ENCODE results near the gene KLK3. TPM values are rescaled to one million over a fixed set of nuclear protein-coding genes. Genes with fewer than 3 reads are reported as not detected.

The KLK3 gene
- total and polyA plus RNA-seq, 8 donors, result 46.9 to 134 TPM; not detected in 6

- no peaks in the 10 kb centered on the region for H3K36me3 ChIP-seq
- H3K4me1 ChIP-seq, result no peaks in the 10 kb centered on the region
- peaks cover 0 to 72% (median 4%) of the 10 kb centered on the region in 3 donors for H3K27me3 ChIP-seq
- H3K27ac ChIP-seq, result no peak overlapping the region
- WGBS, 5 donors, result 57 to 66% (median 63%) methylated on average over 3 to 4 of the region's 4 CpGs
- intact Hi-C loops (cut with DNase I; ENCODE audit: low total_unique reads), result no loop called here
- no peak overlapping the region for H3K4me3 ChIP-seq
- no peaks in the 10 kb centered on the region for H3K9me3 ChIP-seq
- TF ChIP-seq POLR2AphosphoS5 (IDR thresholded peaks at IDR 0.05) (no peak), EP300 (IDR thresholded peaks at IDR 0.05) (no peak), POLR2A (IDR thresholded peaks at IDR 0.05) (no peak), CTCF (IDR thresholded peaks at IDR 0.05) (no peak)
- DNase-seq, result no peak
Measured at GRCh38 chr19:50902640-50903039, 47.9 kb downstream of the KLK3 start.

GRCh38 chr19:50906217-50906616 lies 51.5 kb downstream of the KLK3 start:
- H3K36me3 ChIP-seq, result no peaks in the 10 kb centered on the region
- intact Hi-C loops (cut with DNase I; ENCODE audit: low total_unique reads), result no loop called here
- no peak overlapping the region for H3K4me3 ChIP-seq
- TF ChIP-seq CTCF (IDR thresholded peaks at IDR 0.05) (peak in 4 of 7 experiments; percentile 14 to 29 (median 20)), POLR2AphosphoS5 (IDR thresholded peaks at IDR 0.05) (no peak), POLR2A (IDR thresholded peaks at IDR 0.05) (no peak), EP300 (IDR thresholded peaks at IDR 0.05) (no peak)
- peaks cover 12 to 85% (median 35%) of the 10 kb centered on the region in 3 donors for H3K27me3 ChIP-seq
- no peak overlapping the region for H3K27ac ChIP-seq
- WGBS, 5 donors, result 13 to 16% (median 14%) methylated on average over 5 of the region's 5 CpGs
- peaks cover 0 to 11% (median 8%) of the 10 kb centered on the region in 4 donors for H3K4me1 ChIP-seq
- peak; percentile 30 to 51 for DNase-seq
- no peaks in the 10 kb centered on the region for H3K9me3 ChIP-seq

- no peaks in the 10 kb centered on the region for H3K9me3 ChIP-seq
- peaks cover 0 to 11% (median 8%) of the 10 kb centered on the region in 4 donors for H3K4me1 ChIP-seq
- H3K27ac ChIP-seq, result no peak overlapping the region
- TF ChIP-seq POLR2AphosphoS5 (IDR thresholded peaks at IDR 0.05), result no peak
- 55 to 72% (median 60%) methylated on average over 25 of the region's 25 CpGs for WGBS, 5 donors
- peaks cover 12 to 99% (median 50%) of the 10 kb centered on the region in 3 donors for H3K27me3 ChIP-seq
- no peaks in the 10 kb centered on the region for H3K36me3 ChIP-seq
- H3K4me3 ChIP-seq, result no peak overlapping the region
- intact Hi-C loops (cut with DNase I; ENCODE audit: low total_unique reads), result no loop called here
- no peak for DNase-seq
Measured at GRCh38 chr19:50908336-50908735, 53.6 kb downstream of the KLK3 start.

GRCh38 chr19:50909240-50910070 lies 54.7 kb downstream of the KLK3 start:
- Histone ChIP-seq H3K27me3 (peaks cover 12 to 91% (median 50%) of the 10 kb centered on the region in 3 donors), H3K27ac (no peak overlapping the region), H3K36me3 (no peaks in the 10 kb centered on the region), H3K4me1 (peaks cover 0 to 11% (median 8%) of the 10 kb centered on the region in 4 donors), H3K9me3 (no peaks in the 10 kb centered on the region), H3K4me3 (peak overlapping the region in 1 of 4 donors; percentile 6)
- intact Hi-C loops (cut with DNase I; ENCODE audit: low total_unique reads), result no loop called here
- DNase-seq, result peak; percentile 29 to 41
- WGBS, 5 donors, result 4 to 6% (median 6%) methylated on average over 34 to 36 of the region's 36 CpGs
- TF ChIP-seq EP300 (IDR thresholded peaks at IDR 0.05) (no peak), POLR2AphosphoS5 (IDR thresholded peaks at IDR 0.05) (no peak), POLR2A (IDR thresholded peaks at IDR 0.05) (no peak), CTCF (IDR thresholded peaks at IDR 0.05) (no peak)

Other genes with a start within 250 kb of the KLK3 start
- gene SYT3, start 215.0 kb upstream of the KLK3 start, total RNA-seq, result 1 to 10 TPM in 1 of 5 donors, under 1 TPM in 1, not detected in 3; 0.14 to 1.3 TPM
- gene SYT3, start 215.0 kb upstream of the KLK3 start, polyA plus RNA-seq, result under 1 TPM in 1 of 3 donors, not detected in 2; 0.13 TPM
- not detected for gene C19orf81, start 205.5 kb upstream of the KLK3 start, total RNA-seq
- 1 to 10 TPM in 1 of 3 donors, not detected in 2; 2.3 TPM for gene C19orf81, start 205.5 kb upstream of the KLK3 start, polyA plus RNA-seq
- gene SHANK1, start 135.1 kb upstream of the KLK3 start, total RNA-seq, result 1 to 10 TPM in 1 of 5 donors, not detected in 4; 1.5 TPM
- gene SHANK1, start 135.1 kb upstream of the KLK3 start, polyA plus RNA-seq, result 1 to 10 TPM in 1 of 3 donors, under 1 TPM in 2; 0.15 to 1.2 (median 0.15) TPM
- 10 to 100 TPM in 2 of 5 donors, 1 to 10 TPM in 1, under 1 TPM in 1, not detected in 1; 0.89 to 33.9 (median 12.2) TPM for gene CLEC11A, start 131.6 kb upstream of the KLK3 start, total RNA-seq
- gene CLEC11A, start 131.6 kb upstream of the KLK3 start, polyA plus RNA-seq, result 1 to 10 TPM; 4.3 to 7.0 (median 6.9) TPM
- gene GPR32, start 84.5 kb upstream of the KLK3 start, total RNA-seq, result not detected
- gene GPR32, start 84.5 kb upstream of the KLK3 start, polyA plus RNA-seq, result not detected
- gene ACP4, start 64.5 kb upstream of the KLK3 start, total RNA-seq, result not detected
- gene ACP4, start 64.5 kb upstream of the KLK3 start, polyA plus RNA-seq, result not detected
- gene KLK1, start 31.1 kb upstream of the KLK3 start, total RNA-seq, result 10 to 100 TPM in 1 of 5 donors, 1 to 10 TPM in 1, not detected in 3; 4.1 to 55.0 TPM
- 10 to 100 TPM in 1 of 3 donors, 1 to 10 TPM in 2; 6.0 to 12.8 (median 6.9) TPM for gene KLK1, start 31.1 kb upstream of the KLK3 start, polyA plus RNA-seq
- gene KLK15, start 21.3 kb upstream of the KLK3 start, total RNA-seq, result not detected
- not detected for gene KLK15, start 21.3 kb upstream of the KLK3 start, polyA plus RNA-seq
- 10 to 100 TPM in 1 of 5 donors, not detected in 4; 94.6 TPM for gene KLK2, start 18.5 kb downstream of the KLK3 start, total RNA-seq
- not detected for gene KLK2, start 18.5 kb downstream of the KLK3 start, polyA plus RNA-seq
- not detected for gene KLK4, start 56.5 kb downstream of the KLK3 start, total RNA-seq
- not detected for gene KLK4, start 56.5 kb downstream of the KLK3 start, polyA plus RNA-seq
- not detected for gene KLK5, start 98.1 kb downstream of the KLK3 start, total RNA-seq
- gene KLK5, start 98.1 kb downstream of the KLK3 start, polyA plus RNA-seq, result 10 to 100 TPM in 1 of 3 donors, not detected in 2; 10.4 TPM
- not detected for gene KLK6, start 114.7 kb downstream of the KLK3 start, total RNA-seq
- gene KLK6, start 114.7 kb downstream of the KLK3 start, polyA plus RNA-seq, result 1 to 10 TPM in 1 of 3 donors, not detected in 2; 4.5 TPM
- not detected for gene KLK7, start 129.0 kb downstream of the KLK3 start, total RNA-seq
- gene KLK7, start 129.0 kb downstream of the KLK3 start, polyA plus RNA-seq, result 1 to 10 TPM in 1 of 3 donors, not detected in 2; 7.8 TPM
- gene KLK8, start 146.7 kb downstream of the KLK3 start, total RNA-seq, result not detected
- 100 to 1,000 TPM in 1 of 3 donors, not detected in 2; 116 TPM for gene KLK8, start 146.7 kb downstream of the KLK3 start, polyA plus RNA-seq
- 1 to 10 TPM in 1 of 5 donors, not detected in 4; 1.3 TPM for gene KLK10, start 164.8 kb downstream of the KLK3 start, total RNA-seq
- 10 to 100 TPM in 1 of 3 donors, 1 to 10 TPM in 2; 2.1 to 62.7 (median 3.8) TPM for gene KLK10, start 164.8 kb downstream of the KLK3 start, polyA plus RNA-seq
- gene KLK11, start 171.7 kb downstream of the KLK3 start, total RNA-seq, result 100 to 1,000 TPM in 1 of 5 donors, 10 to 100 TPM in 2, 1 to 10 TPM in 1, not detected in 1; 1.8 to 128 (median 26.0) TPM
- gene KLK11, start 171.7 kb downstream of the KLK3 start, polyA plus RNA-seq, result 100 to 1,000 TPM in 1 of 3 donors, 10 to 100 TPM in 2; 34.1 to 152 (median 71.8) TPM
- gene KLK12, start 180.1 kb downstream of the KLK3 start, total RNA-seq, result not detected
- gene KLK12, start 180.1 kb downstream of the KLK3 start, polyA plus RNA-seq, result 10 to 100 TPM in 1 of 3 donors, 1 to 10 TPM in 1, not detected in 1; 2.0 to 26.5 TPM
- 1 to 10 TPM in 1 of 5 donors, not detected in 4; 10.0 TPM for gene KLK13, start 210.2 kb downstream of the KLK3 start, total RNA-seq
- 10 to 100 TPM in 1 of 3 donors, 1 to 10 TPM in 2; 3.2 to 82.1 (median 9.5) TPM for gene KLK13, start 210.2 kb downstream of the KLK3 start, polyA plus RNA-seq
- gene KLK14, start 228.0 kb downstream of the KLK3 start, total RNA-seq, result not detected
- gene KLK14, start 228.0 kb downstream of the KLK3 start, polyA plus RNA-seq, result under 1 TPM in 2 of 3 donors, not detected in 1; 0.31 to 0.35 TPM